Fibroblast of lung (primary cell): ENCODE results near the gene GARNL3. TPM values are rescaled to one million over a fixed set of nuclear protein-coding genes. Genes with fewer than 3 reads are reported as not detected.

Experiments used
- DNase-seq, 2 donors: peaks; one replicate each; pipeline versions ENCODE4 v3.0.0 to v3.0.0-alpha.2; 2010; ENCODE audit warnings: low read depth in 2 of 2
- H2AFZ ChIP-seq: 2 replicates; pipeline ENCODE4 v1.5.1; 2012; ENCODE audit warnings: low read length, control low read depth, inconsistent platforms
- H3K27ac ChIP-seq: 2 replicates; pipeline ENCODE4 v1.5.1; 2011; ENCODE audit warnings: low read length, control low read depth; ENCODE audit not compliant: insufficient read depth
- H3K27me3 ChIP-seq: 2 replicates; pipeline ENCODE4 v1.5.1; 2011; ENCODE audit warnings: mild to moderate bottlenecking, low read length; ENCODE audit not compliant: control insufficient read depth, insufficient read depth
- H3K36me3 ChIP-seq: 2 replicates; pipeline ENCODE4 v1.5.1; 2011; ENCODE audit warnings: low read length; ENCODE audit not compliant: control insufficient read depth, insufficient read depth
- H3K4me1 ChIP-seq: 2 replicates; pipeline ENCODE4 v1.5.1; 2011; ENCODE audit warnings: low read length; ENCODE audit not compliant: control insufficient read depth, insufficient read depth; ENCODE audit errors: extremely low read depth
- H3K4me2 ChIP-seq: 2 replicates; pipeline ENCODE4 v1.5.1; 2011; ENCODE audit warnings: low read length, control low read depth; ENCODE audit not compliant: insufficient read depth; ENCODE audit errors: extremely low read depth
- H3K4me3 ChIP-seq, 4 experiments: fragments of 200-600 bp in 1 of 4; sonication (generic) in 1 of 4; replicated peaks in 1 of 4; 2 replicates each; pipeline ENCODE4 v1.5.1; 2011 to 2016; ENCODE audit warnings: low read length in 4 of 4, low read depth in 3 of 4, mild to moderate bottlenecking in 3 of 4, control low read depth in 2 of 4, inconsistent platforms in 1 of 4, mixed read lengths in 1 of 4; ENCODE audit not compliant: insufficient read depth in 1 of 4; ENCODE audit errors: control extremely low read depth in 1 of 4
- H3K79me2 ChIP-seq: 2 replicates; pipeline ENCODE4 v1.5.1; 2012; ENCODE audit warnings: mild to moderate bottlenecking, low read length, inconsistent platforms; ENCODE audit not compliant: control insufficient read depth, insufficient read depth
- H3K9ac ChIP-seq: 2 replicates; pipeline ENCODE4 v1.5.1; 2011; ENCODE audit warnings: mild to moderate bottlenecking, low read length, control low read depth; ENCODE audit not compliant: insufficient read depth
- H3K9me3 ChIP-seq: 2 replicates; pipeline ENCODE4 v1.5.1; 2012; ENCODE audit warnings: low read depth, low read length; ENCODE audit not compliant: control insufficient read depth, insufficient read depth
- H4K20me1 ChIP-seq: 2 replicates; pipeline ENCODE4 v1.5.1; 2011; ENCODE audit warnings: low read length; ENCODE audit not compliant: control insufficient read depth, insufficient read depth; ENCODE audit errors: extremely low read depth
- EZH2 ChIP-seq: IDR thresholded peaks from 2 replicates; pipeline ENCODE4 v1.5.1; 2012; ENCODE audit warnings: low read length, control low read depth, mild to moderate bottlenecking; ENCODE audit errors: missing control alignments
- polyA plus RNA-seq, 2 donors: library from polyadenylated mRNA; depleted of rRNA in 1 of 2; stranded (reverse) in 1 of 2; unstranded in 1 of 2; fragments of >200 nt; gene quantifications; 2 replicates each; pipeline ENCODE4 v1.2.1, GENCODE V29; 2011 to 2012; ENCODE audit warnings: missing spikeins in 1 of 2
- total RNA-seq: library from RNA; depleted of rRNA; stranded (reverse); fragments of >200 nt; gene quantifications from 2 replicates; pipeline ENCODE4 v1.2.1, GENCODE V29; 2014
- TF ChIP-seq, protein P1 (sequence below), 2 donors: IDR thresholded peaks in 1 of 2; conservative IDR thresholded peaks in 1 of 2; 1 replicate in 1 of 2; 2 replicates in 1 of 2; pipeline ENCODE4 v1.5.1; 2011 to 2012; ENCODE audit warnings: low read length in 2 of 2, control low read depth in 1 of 2, inconsistent platforms in 1 of 2, low read depth in 1 of 2, mild to moderate bottlenecking in 1 of 2

Gene GARNL3
- total and polyA plus RNA-seq, 2 donors (not counting 1 experiment from before 2014, with no cell fraction given), result 1.5 to 6.4 TPM

DNA sequence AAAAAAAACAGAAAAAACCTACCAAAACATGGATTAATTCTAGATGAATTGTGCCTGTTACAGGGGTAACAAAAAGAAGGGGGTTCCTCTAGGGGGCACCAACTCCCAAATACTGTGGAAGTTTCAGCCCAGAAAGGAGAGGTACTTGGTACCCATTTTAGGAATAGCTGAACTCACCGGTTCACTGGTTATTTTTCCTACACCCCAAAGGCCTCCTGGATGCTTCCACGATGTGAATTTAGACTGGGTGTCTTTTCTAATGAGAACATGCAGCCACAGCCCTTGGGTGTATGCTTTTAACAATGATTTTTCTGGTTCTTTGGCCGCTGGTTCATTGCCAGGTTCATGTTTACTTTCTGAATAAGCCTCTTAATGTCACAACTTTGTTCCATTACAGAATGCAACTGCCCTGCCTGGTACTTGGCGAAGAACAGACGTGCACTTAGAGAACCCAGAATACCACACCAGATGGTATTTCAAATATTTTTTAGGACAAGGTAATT, 46.7 kb downstream of the GARNL3 start:
- no peaks in the 10 kb centered on the region for H4K20me1 ChIP-seq
- no peaks in the 10 kb centered on the region for H3K36me3 ChIP-seq
- H3K27ac ChIP-seq, result no peak overlapping the region
- no peaks in the 10 kb centered on the region for H3K4me1 ChIP-seq
- H3K4me2 ChIP-seq, result peak overlapping the region; percentile 13
- TF ChIP-seq EZH2, result no peak
- TF ChIP-seq, protein P1, sequence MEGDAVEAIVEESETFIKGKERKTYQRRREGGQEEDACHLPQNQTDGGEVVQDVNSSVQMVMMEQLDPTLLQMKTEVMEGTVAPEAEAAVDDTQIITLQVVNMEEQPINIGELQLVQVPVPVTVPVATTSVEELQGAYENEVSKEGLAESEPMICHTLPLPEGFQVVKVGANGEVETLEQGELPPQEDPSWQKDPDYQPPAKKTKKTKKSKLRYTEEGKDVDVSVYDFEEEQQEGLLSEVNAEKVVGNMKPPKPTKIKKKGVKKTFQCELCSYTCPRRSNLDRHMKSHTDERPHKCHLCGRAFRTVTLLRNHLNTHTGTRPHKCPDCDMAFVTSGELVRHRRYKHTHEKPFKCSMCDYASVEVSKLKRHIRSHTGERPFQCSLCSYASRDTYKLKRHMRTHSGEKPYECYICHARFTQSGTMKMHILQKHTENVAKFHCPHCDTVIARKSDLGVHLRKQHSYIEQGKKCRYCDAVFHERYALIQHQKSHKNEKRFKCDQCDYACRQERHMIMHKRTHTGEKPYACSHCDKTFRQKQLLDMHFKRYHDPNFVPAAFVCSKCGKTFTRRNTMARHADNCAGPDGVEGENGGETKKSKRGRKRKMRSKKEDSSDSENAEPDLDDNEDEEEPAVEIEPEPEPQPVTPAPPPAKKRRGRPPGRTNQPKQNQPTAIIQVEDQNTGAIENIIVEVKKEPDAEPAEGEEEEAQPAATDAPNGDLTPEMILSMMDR (conservative IDR thresholded peaks at IDR 0.05 in 1 of 2, IDR thresholded peaks at IDR 0.05 in 1 of 2; ENCODE audit: low read depth in 1 of 2, low read length in 2 of 2), result peak; percentile 55 to 67
- H3K9ac ChIP-seq, result no peak overlapping the region
- DNase-seq, result peak; percentile 71
- no peaks in the 10 kb centered on the region for H3K27me3 ChIP-seq
- no peak overlapping the region for H3K4me3 ChIP-seq
- H2AFZ ChIP-seq, result peak overlapping the region; percentile 52
- H3K79me2 ChIP-seq, result no peaks in the 10 kb centered on the region
- H3K9me3 ChIP-seq, result no peaks in the 10 kb centered on the region

DNA sequence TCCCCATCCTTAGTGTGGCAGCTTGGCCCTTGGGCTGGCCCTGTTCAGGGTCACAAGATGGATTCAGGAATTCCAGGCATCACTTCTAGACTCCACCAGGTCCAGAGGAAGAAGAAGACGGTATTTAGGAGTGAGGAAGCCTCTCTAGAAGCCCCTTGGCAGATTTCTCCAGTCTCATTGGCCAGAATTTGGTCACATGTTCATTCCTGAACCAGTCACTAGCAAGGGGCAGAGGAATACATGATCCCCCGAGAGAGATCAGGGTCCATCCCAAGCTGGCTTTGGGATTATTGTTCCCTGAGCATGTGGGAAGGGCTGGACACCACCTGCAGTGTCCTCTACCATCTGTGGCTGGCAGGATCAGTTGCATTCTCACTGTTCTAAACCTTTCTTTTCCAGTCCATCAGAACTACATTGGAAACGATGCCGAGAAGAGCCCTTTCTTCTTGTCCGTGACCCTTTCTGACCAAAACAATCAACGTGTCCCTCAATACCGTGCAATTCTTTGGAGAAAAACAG, 48.5 kb downstream of the GARNL3 start:
- no peak overlapping the region for H3K9ac ChIP-seq
- no peak overlapping the region for H3K4me3 ChIP-seq
- no peak for DNase-seq
- no peaks in the 10 kb centered on the region for H3K36me3 ChIP-seq
- no peaks in the 10 kb centered on the region for H3K9me3 ChIP-seq
- no peak overlapping the region for H3K27ac ChIP-seq
- no peaks in the 10 kb centered on the region for H3K79me2 ChIP-seq
- TF ChIP-seq, protein P1 (conservative IDR thresholded peaks at IDR 0.05 in 1 of 2, IDR thresholded peaks at IDR 0.05 in 1 of 2; ENCODE audit: low read depth in 1 of 2, low read length in 2 of 2), result no peak
- no peak for TF ChIP-seq EZH2
- no peak overlapping the region for H3K4me2 ChIP-seq
- no peaks in the 10 kb centered on the region for H3K4me1 ChIP-seq
- H2AFZ ChIP-seq, result no peak overlapping the region
- no peaks in the 10 kb centered on the region for H4K20me1 ChIP-seq
- H3K27me3 ChIP-seq, result no peaks in the 10 kb centered on the region

DNA sequence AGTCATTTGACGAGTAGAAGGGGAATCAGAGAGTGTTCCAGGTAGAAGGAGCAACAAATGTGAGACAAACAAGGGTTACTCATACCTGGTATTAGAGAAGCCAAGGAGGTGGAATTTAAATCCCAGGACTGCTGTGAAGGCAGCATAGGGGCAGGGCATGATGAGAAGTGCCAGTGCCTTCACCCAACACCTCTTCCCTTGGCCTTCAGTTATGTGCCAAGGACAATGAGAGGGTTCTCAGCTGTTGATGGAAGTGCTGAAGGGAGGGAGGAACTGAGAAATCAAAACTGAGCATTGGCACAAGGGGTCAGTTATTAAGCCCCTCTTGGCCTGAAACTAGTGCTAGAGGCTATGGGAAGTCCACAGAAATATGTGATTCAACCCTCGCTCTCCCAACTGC, 50.3 kb downstream of the GARNL3 start:
- Histone ChIP-seq H3K9me3 (no peaks in the 10 kb centered on the region), H2AFZ (no peak overlapping the region), H4K20me1 (no peaks in the 10 kb centered on the region), H3K4me1 (peaks cover 2% of the 10 kb centered on the region), H3K27ac (no peak overlapping the region), H3K79me2 (no peaks in the 10 kb centered on the region), H3K9ac (no peak overlapping the region), H3K4me2 (no peak overlapping the region), H3K4me3 (no peak overlapping the region), H3K36me3 (no peaks in the 10 kb centered on the region), H3K27me3 (no peaks in the 10 kb centered on the region)
- no peak for DNase-seq
- TF ChIP-seq, protein P1 (conservative IDR thresholded peaks at IDR 0.05 in 1 of 2, IDR thresholded peaks at IDR 0.05 in 1 of 2; ENCODE audit: low read depth in 1 of 2, low read length in 2 of 2), result no peak
- TF ChIP-seq EZH2, result no peak
